DMS153 treated with DMSO at 0.1 percent for 48 hours (cell line): Measurements from ENCODE around the gene RNF40.
"Not testable (repeated sequence)": the region's sequence is repeated elsewhere in the genome, so short reads cannot be mapped to it uniquely, and the experiment has no call there.

Experiments used
- DNase-seq: peaks from one replicate; lab custom pipeline; 2025; ENCODE audit not compliant: unreplicated experiment; lab: John Stamatoyannopoulos, UW

Gene RNF40

DNA sequence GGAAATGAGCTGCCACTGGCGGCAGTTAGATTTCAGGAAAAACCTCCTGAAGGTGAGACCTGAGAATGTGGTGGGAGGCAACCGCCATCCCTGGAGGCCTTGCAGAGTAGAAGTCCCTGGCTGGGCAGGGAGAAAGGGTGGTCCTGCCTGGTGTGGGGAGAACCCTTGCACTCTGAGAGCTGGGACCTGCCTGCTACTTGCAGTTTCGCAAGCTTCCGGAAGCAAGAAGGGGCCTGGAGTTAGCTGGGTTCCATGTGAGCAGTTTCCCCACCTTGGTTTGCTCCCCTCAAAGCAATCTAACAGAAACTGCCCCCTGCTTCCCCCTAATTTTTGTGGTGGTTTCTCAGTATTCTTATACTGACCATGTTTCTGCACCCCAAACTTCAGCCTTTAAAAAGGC lies 18.4 kb downstream of the RNF40 start:
- DNase-seq, result no peak

DNA sequence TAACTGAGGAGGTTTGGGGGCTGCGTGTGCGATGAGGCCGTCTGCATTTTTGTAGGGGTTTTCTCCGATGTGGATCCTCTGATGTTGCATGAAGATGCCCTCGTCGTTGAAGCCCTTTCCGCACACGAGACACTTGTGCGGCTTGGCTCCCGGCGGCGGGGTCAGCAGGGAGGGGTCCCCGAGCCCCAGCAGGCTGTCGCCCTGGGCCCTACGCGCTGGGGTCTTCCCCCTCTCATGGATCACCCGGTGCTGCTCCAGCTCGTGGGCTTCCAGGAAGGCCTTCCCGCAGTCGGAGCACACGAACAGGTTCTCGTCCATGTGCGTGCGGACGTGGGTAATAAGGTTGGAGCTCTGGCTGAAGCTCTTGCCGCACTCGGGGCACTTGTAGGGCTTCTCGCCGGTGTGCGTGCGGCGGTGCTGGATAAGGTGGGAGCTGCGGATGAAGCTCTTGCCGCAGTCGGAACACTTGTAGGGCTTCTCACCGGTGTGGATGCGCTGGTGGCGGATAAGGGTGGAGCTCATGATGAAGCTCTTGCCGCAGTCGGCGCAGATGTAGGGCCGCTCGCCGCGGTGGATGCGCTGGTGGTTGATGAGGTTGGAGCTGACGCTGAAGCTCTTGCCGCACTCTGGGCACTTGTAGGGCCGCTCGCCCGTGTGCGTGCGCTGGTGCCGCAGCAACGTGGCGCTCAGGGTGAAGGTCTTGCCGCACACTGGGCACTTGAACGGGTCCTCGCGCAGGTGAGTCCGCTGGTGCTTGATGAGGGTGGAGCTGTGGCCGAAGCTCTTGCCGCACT lies 20.6 kb downstream of the RNF40 start:
- DNase-seq, result no peak

DNA sequence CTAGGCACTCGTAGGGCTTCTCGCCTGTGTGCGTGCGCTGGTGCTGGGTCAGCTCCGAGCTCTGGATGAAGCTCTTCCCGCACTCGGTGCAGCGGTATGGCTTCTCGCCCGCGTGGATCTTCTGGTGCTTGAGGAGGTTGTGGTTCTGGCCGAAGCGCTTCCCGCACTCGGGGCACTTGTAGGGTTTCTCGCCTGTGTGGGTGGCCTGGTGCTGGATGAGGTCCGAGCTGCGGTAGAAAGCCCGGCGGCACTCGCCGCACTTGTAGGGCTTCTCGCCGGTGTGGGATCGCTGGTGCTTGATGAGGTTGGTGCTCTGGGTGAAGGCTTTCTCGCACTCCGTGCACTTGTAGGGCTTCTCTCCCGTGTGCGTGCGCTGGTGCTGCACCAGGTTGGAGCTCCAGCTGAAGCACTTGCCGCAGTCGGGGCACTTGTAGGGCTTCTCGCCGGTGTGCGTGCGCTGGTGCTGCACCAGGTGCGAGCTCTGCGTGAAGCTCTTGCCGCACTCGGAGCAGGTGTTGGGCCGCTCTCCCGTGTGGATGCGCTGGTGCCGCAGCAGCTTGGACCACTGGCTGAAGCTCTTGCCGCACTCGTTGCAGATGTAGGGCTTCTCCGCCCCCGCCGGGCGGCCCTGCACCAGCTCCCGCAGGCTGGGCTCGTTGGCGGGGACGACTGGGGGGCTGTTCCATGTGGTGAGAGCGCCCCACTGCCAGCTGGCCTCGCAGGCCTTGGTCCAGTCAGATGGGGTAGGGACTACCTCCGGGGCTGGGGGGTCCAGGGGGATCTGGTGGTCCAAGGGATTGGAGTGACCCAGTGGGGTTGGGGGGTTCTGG lies 21.4 kb downstream of the RNF40 start:
- DNase-seq, result no peak

DNA sequence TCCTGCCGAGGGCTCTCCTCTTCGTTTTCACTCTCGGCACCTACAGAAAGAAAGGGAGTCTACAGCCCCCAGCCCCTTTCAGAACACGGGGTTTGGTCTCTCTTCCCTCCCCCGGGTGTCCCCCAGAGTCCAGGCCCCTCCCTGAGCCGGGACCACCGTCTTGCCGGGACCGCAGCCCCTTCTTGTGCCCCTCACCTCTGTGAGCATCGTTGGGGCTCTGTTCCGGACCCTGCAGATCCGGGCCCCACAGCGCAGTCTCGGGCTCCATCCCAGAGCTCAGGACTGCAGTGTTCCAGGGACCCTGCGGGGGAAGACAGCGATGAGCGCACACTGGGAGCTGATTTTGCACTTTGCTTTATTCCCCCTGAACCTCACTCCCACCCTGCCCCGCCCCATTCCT lies 22.1 kb downstream of the RNF40 start:
- DNase-seq, result no peak

DNA sequence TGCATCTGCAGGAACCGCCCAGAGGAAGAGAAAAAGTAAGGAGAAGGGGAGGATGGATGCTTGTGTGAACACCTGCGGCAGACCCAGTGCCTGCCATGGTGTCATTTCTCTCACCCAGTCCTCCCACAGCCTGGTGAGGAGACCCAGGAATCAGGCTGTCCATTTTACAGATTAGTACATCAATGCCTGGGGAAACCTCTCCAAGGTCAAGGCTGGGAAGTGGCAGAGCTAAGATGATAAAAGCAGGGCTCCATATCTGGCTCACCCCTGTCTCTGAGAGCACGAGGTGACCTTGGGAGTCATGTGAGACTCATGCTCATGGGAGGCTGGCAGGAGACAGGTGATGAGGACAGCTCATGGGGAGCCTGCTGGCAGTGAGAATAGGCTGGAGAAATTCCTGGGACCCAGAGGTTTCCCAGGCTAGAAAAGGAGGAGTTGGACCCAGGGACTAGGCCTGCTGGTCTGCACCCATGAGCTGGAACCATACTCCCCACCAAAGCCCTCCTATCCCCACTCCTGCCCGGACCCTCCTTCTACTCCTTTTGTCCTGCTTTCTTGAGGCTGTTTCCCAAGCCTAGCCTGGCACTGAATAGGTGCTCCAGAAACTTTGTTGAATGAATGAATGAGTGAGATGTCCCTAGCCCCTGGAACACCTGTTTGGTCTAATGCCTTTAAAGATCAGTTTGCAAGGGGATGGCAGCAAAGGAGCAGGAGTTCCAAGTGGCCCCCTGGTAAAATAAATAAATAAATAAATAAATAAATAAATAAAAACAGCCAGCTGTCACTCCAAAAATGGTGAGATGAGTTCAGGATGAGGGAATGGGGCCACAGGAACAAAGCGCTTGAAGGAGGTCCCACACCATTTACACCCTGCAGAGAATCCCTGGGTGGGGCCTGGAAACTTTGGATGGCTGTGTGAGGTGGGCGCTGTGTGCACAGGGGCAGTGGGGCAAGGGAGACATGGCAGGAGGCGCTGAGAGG lies 23.3 kb downstream of the RNF40 start:
- no peak for DNase-seq

DNA sequence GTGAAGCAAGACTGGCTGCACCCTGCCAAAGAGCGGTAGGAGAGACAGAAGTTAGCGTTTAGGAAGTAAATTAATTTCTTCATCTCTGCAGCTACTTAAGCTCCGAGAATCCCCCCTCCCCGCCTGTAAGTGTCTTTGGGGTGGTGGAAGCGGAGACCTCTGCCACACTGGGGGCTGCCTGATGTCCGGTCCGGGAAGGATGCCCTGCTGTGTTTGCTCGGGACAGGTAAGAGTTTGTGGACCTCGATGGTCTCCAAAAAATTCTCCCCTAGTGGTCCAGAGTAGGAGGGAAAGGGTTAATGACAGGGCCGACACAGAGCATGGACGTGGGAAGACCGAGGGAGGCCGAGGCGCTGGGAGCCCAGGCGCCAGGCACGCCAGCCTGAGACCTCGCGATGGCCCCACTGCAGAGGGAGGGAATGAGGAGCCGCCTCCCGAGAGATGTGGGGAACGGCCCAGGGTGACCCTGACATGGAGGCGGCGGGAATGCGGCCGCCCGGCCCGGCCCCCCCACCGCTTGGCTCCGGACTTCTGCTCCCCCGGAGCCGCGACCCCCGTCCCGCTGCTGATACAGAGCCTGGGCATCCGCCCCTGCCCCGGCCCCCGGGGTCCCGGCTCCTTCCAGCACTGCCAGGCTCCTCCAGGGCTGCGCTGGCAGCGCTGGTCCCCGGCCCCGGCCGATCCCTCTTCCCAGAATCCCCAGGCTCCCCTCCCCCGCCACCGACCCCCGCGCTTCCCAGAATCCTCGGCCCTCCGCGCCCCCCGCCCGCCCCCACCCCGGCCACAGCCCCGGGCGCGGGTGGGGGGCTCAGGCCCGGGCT lies 24.2 kb downstream of the RNF40 start:
- DNase-seq, result no peak

DNA sequence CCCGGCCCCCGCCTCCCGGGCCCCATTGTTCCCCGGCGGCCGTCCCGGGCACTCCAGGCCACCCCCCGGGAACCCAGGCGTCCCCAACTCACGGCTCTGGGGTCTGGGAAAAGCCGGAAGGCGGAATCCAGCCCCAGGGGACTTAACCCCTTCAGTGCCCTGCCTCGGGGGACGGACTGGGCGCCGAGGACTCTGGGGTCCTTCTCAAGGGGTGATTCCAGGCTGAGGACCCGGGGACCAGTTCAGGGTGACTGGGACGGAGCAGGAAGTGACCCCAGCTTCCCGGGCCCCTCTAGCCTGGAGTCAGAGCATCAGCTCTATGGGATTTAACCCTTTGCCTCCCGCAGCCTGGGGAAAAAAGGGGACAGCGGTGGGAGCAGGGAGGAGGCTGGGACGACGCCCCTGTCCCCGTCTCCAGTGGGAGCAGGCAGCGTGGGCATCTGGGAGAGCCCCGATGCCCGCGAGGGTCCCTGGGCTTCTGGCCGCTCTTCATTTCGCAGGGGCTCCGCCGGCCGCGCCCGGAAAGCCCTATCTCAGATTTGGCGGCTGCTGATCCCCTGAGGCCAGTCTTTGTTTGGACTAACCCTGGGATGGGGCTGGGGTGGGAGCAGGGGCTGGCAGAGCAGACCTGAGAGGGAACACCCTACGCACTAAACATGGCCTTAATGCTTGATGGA lies 25.0 kb downstream of the RNF40 start, which contains the start of gene ZNF629:
ZNF629 (minus strand) TSS at position 270 of the 677 bp plus-strand sequence. CDS start 2,723 bp downstream, outside the sequence.
- DNase-seq, result peak; percentile 37

DNA sequence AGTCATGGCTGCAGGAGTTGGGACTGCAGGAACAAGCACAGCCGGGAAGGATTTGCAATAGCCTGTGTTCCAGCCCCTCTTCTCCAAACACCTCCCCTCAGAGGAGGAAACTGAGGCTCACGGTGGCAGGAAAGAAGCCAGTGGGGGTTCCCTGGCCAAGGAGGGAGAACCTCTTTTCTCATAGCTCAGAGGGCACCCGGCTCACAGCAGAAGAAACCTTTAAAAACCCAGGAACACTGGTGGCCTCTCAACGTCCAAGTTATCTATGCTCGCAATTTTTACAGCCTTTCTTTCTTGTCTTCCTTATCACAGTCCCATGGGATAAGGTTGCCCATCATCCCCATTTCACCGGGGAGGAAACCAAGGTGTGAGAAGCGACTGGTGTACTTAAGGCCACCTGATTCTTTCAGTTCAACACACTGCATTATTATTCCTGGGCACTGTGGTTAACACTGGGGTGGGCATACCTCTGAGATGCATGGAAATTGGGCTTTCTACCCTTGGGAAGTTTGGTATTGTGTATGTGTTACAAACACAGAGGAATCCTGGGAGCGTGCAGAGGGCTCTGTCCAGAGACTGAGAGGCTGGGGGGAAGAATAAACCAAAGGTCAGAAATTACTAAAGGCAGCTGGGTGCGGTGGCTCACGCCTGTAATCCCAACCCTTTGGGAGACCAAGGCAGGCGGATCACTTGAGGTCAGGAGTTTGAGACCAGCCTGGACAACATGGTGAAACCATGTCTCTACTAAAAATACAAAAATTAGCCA lies 25.7 kb downstream of the RNF40 start:
- DNase-seq, result peak; percentile 19

DNA sequence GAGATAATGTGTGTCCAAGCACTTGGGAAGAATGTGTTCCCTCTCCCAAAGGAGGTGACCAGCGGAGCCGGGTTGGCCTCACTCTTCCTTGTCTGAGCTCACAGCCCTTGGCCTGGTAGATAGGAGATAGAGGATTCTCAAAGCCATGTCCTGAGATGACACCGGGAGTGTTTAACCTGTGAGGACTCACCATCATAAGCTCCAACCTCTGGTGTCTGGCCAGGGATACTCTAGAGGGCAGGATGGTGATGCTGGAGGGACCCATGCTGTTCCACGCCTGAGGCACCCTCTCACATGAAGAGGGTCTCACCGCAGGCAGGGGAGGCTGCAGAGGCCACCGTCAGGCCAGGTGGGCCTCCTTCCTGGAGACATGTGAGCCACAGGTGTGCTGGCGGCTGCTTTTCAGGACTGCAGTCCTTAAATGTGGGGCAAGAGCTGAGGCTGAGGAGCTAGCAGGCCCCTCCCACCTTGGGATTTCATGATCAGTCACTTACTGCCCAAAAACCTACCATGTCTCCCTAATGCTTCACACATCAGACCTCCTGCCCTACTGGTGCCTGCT lies 31.5 kb downstream of the RNF40 start:
- no peak for DNase-seq

DNA sequence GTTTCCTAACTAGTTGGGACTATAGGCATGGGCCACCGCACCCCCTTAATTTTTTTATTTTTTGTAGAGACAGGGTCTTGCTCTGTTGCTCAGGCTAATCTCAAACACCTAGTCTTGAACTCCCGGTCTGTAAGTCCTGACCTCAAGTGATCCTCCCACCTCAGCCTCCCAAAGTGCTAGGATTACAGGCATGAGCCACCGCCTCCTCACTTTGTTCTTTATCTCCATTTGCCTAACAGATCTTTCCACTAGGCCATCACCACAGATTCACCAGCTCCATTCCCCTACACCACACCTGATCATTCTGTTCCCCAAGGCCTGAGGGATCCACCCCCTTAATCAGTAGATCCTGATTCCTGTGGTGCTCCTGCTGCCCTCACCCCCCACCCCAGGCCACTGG lies 32.5 kb downstream of the RNF40 start:
- DNase-seq, result no peak

DNA sequence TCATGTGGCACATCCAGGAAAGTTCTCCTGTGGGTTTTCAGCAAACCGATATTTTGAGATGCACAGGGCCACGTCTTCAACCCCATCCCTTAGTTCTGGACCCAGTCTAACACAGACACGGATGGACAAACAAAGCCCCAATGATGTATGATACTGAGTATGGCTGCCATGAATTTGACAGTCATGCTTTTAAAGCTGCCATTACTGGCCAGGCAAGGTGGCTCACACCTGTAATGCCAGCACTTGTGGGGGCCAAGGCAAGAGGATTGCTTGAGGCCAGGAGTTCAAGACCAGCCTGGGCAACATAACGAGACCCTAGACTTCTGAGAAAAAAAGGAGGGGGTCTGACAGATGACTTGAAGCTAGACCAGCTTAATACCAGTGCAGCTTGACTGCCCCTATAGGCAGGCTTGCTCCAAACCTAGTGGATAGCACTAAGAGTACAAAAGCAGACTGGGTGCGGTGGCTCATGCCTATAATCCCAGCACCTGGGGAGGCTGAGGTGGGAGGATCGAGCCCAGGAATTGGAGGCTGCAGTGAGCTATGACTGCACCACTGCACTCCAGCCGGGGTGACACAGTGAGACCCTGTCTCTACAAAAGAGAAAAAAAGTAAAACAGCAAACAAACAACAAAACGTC lies 35.7 kb downstream of the RNF40 start:
- DNase-seq, result no peak

DNA sequence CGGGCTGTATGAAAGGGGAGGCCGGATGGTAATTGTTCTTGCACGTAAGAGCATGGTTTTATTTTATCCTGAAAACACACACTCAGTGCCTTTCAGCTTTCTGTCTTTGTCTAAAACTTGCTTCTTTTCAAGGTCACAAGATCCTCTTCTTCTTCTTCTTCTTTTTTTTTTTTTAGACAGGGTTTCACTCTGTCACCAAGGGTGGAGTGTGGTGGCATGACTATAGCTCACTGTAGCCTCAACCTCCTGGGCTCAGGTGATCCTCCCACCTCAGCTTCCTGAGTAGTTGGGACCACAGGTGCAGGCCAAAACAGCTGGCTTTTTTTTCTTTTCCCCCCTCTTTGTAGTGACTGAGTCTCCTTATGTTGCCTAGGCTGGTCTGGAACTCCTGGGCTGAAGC lies 40.8 kb downstream of the RNF40 start:
- no peak for DNase-seq

DNA sequence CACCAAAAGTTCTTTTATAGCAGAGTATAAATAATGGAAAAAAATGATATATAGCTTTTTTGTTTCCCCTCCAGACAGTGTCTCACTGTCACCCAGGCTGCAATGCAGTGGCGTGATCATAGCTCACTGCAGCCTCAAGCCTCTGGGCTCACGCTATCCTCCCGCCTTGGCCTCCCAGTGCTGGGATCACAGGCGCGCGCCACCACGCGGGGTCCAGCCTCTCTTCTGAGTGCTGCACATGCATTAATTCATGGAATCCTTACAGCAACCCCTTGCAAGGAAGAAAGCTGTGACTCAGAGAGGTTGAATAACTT lies 42.9 kb downstream of the RNF40 start:
- DNase-seq, result no peak

DNA sequence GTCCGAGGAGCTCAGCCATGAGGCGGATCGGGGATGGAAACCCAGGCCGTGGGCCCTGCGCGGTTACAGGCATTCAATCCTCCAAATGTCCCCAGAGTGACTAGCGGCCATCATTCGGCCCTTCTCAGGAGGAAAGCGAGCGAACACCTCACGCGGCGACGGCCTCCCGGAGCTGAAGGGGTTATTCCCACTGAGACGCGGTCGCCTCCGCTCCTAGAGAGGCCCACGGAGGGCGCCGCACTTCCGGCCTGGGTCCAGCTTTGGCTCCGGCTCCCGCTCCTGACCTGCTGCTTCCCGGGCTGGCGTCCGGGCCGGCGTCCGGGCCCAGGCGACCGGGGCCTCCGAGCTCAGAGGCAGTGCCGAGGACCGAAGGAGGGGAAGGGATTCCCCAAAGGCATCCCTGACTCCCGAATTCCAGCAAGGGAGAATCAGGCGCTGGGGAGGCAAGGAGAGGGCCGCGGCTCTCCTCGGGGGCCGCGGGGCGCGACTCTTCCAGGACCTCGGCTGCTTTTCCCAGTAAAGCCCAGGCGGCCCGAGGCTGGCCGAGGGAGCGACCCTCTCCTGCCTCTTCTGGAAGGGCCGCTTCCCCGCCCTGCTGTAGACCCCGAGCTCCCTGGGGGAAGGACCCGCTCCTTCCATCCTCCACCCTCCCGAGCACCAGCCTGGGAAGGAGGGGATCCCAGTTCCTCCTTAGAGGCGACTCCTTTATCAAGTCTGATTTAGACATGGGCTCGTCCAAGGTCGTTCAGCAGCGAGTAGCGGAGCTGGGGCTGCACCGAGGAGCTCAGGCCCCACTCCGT lies 43.4 kb downstream of the RNF40 start:
- peak; percentile 74 for DNase-seq

DNA sequence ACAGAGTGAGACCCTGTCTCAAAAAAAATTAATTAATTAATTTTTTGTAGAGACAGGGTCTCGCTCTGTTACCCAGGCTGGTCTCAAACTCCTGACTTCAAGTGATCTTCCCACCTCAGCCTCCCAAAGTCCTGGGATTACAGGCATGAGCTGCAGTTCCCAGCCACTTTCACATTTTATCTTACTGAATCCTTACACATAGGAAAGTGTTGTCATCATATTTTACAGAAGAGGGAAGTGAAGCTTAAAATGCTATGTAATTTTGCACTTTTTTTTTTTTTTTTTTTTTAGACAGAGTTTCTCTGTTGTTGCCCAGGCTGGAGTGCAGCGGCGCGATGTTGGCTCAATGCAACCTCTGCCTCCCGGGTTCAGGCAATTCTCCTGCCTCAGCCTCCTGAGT lies 46.0 kb downstream of the RNF40 start:
- DNase-seq, result no peak

DNA sequence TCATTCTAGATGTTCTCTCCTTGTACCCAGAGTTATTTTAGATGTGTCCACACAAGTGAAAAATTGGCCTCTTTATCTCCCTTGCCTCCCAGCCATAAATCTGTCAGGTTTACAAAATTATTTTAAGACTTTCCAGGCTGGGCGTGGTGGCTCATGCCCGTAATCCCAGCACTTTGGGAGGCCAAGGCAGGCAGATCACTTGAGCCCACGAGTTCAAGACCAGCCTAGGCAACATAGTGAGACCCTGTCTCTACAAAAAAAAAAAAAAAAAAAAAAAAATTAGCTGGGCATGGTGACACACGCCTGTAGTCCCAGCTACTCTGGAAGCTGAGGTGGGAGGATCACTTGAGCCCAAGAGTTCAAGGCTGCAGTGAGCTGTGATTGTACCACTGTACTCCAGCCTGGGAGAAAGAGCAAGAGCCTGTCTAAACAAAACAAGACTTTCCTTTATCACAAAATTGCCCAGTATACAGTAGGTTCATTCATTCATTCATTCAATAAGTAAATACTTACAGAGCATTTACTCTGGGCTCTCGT lies 46.8 kb downstream of the RNF40 start:
- not testable (repeated sequence) for DNase-seq

DNA sequence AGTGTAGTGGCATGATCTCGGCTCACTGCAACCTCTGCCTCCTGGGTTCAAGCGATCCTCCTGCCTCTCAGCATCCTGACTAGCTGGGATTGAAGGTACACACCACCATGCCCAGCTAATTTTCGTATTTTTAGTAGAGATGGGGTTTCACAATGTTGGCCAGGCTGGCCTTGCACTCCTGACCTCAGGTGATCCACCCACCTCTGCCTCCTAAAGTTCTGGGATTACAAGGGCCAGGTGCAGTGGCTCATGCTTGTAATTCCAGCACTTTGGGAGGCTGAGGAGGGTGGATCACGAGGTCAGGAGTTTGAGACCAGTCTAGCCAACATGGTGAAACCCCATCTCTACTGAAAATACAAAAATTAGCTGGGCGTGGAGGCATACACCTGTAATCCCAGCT lies 47.6 kb downstream of the RNF40 start:
- not testable (repeated sequence) for DNase-seq
